HS-27A (cell line): ENCODE measurements around the gene USP6NL.

Source experiments
- DNase-seq: peaks from one replicate; pipeline ENCODE4 v3.0.0-alpha.2; 2012; ENCODE audit warnings: low read depth, missing footprints

USP6NL gene

DNA sequence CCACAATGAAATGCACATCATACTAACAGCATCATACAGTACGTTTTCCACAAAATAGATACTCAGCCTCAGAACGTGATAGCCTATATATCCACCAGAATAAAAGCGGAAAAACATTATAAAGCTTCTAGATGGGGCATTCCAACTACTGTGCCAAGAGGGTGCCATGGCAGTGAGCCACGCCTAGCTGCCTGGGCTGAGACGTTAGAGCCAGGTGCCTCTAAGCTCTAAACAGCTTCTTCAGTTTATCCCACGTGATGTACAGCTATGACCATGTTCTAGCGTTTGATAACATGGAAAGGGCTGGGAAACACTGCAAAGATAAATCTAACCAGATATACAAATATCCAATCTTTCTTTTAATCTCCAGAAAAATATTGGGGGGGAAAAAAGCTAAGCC is 17.8 kb downstream of the USP6NL start:
- DNase-seq = no peak

DNA sequence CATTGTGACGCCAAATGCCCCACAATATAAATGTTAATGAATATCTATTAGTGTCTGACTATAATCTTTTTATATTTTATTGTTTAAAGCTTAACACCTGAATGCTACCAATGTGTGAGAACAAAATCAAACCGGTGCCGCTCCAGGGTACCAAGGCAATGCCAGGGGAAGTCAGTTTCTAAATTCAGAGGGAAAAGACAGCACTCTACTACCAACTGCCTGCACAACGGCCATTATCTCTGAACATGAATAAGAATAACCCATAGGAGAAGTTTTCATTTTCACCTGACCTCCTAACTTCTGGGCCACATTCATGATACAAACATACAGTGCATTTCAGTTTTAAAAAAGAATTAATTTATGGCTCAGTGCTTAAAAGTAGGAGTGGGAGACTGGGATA is 21.7 kb downstream of the USP6NL start:
- DNase-seq = no peak

DNA sequence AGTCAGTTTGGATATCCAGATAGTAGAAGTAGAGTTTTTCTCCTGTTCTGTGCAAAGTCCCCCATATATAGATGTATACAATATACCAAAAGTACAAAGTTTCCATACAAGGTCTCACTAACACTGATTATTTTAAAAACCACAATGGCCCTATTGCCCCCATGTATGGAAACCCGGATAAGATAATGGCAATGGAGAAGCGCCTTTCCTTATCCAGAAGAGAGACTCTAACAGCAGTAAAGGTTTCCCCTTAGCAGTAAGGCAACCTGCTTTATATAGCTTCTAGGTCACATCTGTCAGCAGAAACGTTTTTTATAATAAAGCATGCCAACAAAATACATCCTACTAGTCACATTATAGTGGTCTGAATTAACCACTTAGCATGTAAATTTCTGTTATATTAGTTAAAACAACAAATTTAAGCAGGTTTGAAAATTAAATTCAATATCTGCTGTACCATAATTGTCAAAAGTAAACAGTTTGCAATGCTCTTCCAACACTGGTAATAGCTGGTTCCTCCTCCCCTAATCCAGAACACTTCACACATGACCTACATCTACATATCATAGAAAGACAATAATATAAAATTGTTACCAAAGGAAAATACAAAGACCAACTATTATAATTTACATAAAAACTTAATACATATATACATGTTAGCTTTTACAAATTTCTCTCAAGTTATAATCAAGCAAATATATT is 22.4 kb downstream of the USP6NL start:
- no peak for DNase-seq

DNA sequence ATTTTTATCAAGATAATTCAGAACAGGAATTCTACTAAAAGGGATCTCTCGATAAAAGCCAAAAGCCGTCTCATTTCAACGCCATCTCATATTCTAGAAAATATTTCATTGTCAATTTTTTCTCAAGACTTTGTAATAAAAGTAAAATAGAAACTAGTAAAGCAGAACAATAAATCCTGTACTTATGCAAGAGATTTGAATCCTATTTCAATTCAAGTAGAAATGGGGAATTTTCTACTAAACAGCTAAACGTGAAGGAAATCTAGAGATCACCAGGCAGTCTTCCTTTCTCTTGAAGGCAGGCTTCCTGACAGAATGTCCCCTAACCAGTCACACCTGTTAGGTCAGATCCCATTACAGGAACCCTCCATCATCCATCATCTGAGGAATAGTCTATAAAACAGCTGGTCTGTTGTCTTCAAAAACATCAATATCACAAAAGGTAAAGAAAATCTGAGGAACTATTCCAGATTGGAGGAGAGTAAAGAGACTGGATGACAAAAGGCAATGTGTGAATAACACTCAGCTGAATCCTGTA is 23.7 kb downstream of the USP6NL start:
- no peak for DNase-seq

DNA sequence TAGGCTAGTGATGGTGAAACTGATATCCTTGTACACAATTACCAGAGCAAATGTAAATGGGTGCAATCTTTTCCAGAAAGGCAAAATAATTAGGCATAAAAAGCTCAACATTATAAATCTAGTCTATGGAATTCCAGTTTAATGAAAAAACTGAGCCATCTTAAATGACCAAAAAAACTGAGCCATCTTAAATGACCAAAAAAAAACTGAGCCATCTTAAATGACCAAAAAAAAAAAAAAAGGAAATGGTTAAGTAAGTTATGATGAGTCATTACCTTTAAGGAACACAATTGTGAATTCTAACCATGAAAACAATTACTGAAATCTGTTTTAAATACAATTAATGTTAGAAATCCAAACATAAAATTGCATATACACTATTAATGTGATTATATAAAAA is 25.3 kb downstream of the USP6NL start:
- no peak for DNase-seq

DNA sequence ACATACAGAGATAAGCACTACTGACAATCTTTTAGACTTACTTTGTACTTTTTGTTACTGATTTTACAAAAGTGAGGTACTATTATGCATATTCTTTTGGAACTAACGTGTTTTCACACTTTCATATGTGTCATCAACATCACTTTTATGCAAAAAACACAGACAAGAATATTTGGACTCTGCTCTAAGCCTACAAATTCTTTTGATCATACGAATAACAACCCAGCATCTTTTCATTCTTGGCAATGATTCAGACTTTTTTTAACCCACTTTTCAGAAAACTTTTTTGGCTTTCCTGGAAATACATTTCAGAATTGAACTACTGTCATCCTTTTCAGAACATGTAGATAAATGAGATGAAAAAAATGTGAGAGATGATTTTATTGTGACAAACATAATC is 30.2 kb downstream of the USP6NL start:
- DNase-seq = no peak

DNA sequence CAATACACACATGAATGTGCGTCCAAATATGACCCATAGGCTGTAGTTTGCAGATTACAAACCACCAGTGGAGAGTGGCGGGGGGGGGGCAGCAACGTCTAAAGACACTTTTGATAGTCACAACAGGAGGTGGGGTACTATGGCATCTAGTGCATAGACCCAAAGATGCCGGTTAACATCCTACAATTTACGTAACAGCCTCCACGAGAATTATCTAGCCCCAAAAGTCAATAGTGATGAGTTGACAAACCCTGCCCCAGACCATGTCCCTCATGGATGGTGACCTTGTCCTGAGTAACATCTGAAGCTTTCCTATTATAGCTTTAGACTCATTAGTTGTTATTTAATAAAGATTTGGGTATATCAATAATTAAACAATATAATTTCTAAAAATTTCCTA is 31.6 kb downstream of the USP6NL start:
- DNase-seq = no peak

DNA sequence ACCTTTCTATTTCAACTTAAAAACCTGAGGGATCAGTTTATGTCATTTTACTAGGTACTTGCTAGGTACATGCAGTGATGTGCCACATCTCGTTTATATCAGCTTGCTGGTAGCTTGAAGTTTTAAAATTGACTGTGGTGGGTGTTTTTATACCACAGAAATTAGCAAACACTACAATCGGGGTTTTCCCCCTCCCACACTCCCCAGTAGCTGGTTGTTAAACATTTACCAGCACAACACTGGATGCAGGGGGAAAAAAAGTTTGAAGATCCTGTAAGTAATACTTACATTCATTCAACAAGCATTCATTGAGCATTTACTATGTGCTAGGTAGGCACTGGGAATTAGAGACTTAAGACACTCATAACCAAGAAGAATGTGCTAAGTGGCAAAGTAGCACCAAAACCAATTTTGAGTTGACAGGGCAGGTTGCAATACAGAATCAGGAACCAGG is 32.6 kb downstream of the USP6NL start:
- DNase-seq = no peak

DNA sequence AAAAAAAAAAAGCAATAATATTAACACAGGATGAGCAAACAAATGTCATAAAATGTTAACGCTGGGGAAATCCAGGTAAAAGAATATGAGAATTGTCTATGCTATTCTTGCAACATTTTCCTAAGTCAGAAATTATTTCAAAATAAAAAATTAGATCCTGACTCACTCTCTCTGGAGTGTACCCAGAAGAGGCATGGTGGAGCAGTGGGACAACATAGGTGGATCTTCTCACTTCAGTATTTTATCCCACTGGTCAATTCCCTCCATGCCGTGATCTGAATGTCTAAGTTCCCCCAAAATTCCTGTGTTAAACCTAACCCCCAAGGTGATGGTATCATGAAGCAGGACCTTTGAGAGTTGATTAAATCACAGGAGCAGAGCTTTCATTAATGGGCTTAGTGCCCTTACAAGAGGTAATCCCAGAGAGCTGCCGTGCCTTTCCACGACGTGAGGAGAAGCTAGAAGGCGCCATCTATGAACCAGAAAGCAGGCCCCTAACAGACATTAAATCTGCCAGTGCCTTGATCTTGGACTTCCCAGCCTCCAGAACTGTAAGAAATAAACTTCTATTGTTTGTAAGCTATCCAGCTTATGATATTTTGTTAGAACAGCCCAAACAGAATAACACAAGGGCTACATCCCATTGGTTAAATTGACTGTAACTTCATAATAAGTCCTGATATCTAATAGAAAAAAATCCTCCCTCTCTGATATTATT is 35.2 kb downstream of the USP6NL start:
- DNase-seq = no peak

DNA sequence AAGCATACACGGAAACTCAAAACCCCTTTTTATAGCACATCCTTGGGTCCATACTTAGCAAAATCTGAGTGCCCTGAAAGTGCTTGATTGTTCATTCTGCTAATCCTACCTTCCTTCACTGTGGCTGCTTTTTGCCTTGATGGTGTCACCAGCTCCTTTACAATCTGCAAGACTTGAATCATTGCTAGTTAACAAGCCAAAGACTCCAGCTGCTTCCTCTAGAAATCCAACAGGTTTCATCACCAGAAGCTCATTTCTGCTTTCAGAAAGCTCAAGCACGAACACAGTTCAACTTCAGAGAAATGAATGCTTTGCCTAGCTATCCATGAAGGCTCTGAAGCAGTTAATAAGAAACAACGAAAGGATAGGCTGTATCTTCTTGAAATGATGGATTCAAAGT is 38.0 kb downstream of the USP6NL start:
- no peak for DNase-seq

DNA sequence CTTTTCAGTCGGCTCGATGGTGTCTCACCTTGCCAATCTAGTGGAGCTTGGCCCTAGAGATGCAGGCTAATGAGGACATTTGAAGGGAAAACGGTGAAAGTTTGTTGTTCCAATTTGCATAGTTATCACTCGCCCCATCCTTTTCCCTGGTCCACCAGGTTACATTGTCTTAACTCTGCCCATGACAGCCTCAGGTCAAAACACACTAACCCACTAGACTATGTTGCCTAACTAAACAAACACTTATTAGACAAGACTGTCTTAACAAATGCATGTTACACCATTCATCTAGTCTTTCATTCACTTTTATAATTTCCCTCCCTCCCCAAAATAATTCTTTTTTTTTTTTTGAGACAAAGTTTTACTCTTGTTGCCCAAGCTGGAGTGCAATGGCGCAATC is 40.7 kb downstream of the USP6NL start:
- no peak for DNase-seq

DNA sequence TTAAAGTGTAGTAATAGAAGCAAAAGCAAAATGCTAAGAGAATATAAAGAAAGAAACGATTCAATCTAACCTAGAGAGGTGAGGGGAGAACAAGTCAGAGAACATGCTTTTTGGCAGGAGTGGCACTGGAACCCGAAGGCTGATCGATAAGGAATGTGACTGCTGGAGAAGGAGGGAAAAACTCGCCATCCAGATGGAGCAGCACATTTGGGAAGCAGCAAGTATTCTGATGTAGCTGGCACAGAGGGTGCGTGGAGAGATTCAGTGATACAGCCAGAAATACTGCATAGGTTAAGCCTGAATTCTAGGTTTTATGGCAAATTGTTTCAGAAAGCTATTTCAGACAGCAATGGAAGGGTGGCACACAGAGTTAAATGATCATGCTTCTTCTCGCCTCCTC is 42.0 kb downstream of the USP6NL start:
- no peak for DNase-seq

DNA sequence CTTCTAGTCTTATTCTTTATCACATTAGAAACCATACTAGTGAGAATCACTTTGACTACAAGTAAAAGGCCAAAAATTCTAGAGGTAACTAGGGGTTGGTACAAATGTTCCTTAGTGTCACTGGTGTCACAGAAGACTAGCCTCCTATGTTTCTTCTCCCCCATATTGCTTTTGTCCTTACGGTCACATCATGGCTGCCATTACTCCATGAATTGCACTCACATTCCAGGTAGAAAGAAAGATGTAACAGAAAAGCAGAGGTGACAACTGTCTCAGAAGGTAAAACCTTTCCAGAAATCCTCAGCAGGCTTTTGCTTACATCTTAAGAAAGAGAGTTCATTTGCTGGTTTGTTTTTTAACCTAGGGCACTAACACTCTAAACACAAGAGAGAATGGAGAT is 42.9 kb downstream of the USP6NL start:
- no peak for DNase-seq

DNA sequence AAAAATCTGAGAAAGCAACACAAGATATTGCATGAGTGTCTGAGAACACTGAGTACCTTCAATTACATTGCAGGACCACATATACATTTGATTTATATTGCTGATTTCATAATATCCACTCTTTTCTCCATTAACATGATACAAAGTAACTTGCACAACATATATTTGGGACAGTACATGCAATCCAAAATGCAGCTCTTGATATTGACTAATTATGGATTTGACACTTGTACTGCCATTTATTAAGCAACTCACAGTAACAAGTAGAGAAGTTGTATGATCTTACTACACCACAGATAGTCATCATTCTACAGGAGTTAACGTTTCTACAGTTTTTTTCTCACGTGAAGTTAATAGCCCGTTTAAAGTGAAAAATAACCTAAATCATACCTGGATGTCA is 46.7 kb downstream of the USP6NL start:
- no peak for DNase-seq

DNA sequence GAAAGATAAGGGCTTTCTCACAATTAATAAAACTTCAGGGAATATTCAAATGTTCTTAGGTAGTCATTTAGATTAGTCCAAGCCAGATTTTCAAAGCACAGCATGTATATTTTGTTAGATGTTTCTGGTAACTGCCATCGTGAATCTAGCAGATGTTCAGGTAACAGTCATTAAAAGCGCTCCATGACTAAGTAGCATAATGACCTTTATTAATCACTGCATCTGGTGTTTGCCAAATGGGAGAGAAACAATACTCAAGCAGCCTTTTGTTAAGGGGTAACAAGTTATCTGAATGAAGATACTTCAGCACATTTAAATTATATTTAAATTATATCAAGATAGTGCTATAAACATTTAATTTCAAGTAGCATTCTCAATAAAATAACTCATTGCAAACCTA is 47.5 kb downstream of the USP6NL start:
- DNase-seq = no peak

DNA sequence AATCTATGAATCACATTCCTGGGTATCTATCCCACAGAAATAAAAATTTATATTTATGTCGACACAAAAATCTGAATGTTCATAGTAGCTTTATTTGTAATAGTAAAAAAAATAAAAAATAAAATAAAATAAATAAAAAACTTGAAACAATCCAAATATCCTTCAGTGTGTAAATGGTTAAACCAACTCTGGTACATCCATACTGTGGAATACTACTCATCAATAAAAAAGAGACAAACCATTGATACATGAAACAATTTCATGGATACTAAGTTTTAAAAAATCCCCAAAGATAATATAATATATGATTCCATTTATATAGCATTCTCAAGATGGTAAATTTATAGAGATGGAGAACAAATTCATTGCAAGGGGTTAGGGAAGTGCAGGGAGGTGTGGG is 48.6 kb downstream of the USP6NL start:
- no peak for DNase-seq

DNA sequence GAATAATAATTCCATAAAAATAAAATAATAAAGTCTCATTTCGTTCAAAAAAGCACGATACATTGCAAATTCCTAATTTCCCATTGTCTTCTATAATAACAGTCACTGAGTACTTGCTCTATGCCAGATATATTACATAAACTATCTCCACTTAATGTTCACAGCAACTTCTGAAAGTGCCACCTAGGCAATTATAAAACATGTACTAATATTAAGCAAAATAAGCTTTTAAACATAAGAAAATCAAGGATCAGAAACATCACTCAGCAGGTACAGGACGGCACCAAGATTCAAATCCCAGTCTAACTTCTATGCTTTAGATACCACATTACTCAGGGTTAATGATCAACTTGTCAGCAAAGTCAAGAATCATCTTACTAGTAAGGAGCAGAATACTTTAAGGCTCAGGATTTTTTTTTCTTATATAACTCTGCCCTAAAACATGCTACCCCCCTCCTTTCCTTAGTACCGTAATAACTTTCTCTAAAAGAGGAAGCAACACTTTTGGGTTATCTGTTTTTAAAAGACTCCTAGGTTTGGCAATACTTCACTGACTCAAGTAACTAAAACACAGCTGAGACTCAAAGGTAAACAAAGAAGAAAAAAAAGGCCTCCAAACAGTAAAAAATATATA is 51.3 kb downstream of the USP6NL start:
- DNase-seq = no peak

DNA sequence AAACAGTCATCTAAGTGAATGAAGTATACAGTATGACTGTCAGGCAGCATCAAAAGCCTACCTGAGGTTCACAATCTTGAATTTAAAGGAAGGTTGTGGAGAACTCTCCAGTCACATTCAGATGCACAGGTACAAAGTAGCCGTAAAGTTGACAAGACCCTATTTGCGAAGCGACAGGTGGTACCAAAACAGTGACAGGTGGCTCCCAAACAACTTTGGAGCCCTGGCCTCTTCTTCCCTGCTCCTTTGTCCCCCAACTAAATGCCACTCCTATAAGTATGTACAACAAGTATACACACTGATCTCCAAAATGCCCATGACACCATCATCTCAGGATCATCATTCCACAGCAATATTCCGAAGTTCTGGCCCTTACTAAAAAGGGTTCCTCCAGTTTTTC is 53.5 kb downstream of the USP6NL start:
- no peak for DNase-seq

DNA sequence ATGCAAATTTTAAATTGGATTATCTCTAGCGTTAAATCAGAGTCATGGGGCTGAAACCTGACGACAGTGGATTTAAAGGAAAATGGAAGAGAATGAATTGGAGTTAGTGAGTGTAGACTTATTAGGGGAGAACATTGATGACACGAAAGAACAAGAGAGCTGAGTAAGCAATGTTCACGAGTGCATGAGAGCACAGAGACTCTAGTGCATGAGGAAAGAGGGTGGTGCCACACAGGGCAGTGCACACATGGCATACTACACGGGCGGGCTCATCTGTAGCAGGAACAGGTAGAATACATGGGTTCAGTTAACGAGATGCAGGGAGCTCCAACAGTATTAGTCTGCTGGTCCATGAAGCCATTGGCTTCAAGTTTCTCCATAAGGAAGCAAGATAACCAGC is 53.9 kb downstream of the USP6NL start:
- no peak for DNase-seq

DNA sequence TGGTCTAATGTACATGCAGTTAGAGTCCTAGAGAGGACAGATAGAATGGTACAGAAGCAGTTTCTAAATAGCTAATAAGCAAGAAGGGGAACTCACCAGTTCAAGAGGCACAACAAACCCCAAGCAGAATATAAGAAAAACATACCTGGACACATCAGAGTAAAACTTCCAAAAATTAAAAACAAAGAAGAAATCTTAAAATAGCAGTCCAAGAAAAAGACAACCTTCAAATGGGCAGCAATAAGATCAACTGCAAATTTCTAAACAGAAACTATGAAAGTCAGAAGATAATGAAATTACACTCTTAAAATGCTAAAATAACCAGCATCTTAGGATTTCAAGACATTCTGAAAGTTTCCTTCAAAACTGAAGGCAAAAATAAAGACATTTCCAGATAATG is 55.9 kb downstream of the USP6NL start:
- no peak for DNase-seq

DNA sequence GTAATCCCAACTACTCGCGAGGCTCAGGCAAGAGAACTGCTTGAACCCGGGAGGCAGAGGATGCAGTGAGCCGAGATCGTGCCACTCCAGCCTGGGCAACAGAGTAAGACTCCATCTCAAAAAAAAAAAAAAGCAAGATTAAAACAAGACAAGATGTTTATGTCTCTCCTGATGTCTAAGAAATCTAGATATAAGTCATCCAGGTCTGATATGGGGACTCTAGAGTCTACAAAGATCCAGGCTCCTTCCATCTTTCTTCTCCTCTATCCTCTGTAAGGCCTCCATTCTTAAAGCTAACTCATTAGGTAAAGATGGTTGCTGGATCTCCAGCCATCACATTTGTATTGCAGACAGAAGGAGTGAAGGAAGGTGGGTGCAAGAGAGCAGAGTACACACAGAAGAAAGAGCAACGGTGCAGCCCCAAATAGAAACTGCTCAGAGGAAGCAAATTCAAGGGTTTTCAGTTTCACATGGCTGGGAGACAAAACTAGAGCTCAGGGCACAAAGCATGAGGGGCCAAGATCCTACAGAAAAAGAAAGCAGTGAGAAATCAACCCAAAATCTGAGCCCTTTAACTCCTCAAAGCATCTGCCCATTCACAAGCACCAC is 57.6 kb downstream of the USP6NL start:
- no peak for DNase-seq

DNA sequence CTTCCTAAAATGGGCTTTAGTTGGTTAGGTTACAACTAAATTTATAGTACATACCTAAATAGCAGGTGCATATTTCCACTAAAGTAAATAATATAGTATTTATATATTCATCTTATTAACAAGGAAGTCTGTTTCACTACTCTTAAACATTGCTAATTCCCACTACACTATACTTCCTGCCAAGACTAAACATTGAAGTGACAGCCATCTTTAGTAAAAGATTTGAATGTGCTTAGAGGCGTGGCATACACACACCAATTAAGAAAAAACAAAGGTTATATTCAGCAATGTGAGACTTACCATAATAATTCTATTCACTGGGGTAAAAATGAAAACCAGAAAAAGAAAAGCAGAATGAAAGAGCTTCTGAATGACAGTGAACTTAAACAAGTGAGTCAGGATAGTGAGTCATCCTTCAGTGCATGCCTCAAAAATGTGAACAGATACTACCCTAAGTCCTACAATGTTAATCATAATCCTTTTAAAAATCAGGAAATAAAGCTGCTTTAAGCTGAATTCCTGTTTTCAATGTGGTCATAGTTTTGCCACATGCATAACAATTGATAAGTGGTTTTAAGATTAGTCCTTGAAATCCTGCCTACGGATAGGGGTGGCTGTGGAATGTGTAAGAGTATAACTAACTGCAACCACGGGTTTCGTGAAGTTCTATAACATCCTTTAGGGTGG is 59.4 kb downstream of the USP6NL start:
- peak; percentile 69 for DNase-seq
